ENCODE measurements around the gene ZNF134.

The ZNF134 gene

DNA sequence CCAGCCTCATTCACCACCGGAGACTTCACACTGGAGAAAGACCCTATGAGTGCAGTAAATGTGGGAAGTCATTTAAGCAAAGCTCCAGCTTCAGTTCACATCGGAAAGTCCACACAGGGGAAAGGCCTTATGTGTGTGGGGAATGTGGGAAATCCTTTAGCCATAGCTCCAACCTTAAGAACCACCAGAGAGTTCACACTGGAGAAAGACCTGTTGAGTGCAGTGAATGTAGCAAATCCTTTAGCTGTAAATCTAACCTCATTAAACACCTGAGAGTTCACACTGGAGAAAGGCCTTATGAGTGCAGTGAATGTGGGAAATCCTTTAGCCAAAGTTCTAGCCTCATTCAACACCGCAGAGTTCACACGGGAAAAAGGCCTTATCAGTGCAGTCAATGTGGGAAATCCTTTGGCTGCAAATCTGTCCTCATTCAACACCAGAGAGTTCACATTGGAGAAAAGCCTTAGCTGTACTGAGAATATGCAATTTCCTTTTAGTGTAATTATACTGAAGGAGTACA, 27.7 kb downstream of the ZNF134 start:
- no peak for DNase-seq (ENCODE audit: low read depth)

GRCh38 chr19:57642396-57643046, 28.5 kb downstream of the ZNF134 start:
- DNase-seq (ENCODE audit: low read depth), result no peak

- DNase-seq (ENCODE audit: low read depth), result no peak
Observed at GRCh38 chr19:57643734-57644133, 29.7 kb downstream of the ZNF134 start.

DNA sequence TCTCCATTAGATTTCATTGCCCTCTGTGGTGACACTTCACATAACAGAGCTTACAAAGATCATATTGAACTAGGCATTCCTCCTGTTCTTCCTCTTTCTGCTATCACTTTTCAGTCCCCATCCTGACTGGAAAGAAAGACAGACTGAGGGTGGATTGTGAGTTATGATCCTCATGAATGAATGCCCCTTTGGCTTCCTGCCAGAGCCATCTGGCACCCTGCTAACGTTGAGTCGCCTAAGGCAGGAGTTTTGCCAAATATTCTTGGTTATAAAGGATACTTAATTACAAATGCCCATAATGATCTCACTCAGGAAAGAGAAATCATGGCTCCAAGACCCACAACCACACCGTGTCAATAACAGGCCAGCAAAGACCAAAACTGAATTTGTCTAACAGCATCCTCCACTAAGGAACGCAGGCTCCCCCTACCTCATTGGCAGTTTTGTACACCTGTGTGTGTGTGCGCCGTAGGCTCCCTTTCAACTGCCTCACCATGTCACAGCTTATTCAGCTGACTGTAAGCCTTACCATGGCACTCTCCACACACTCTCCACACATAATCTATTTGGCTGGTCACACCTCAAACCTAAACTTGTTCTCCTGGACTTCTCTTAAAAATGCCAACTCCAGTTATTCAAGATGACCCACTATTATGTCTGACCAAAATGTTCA, 34.4 kb downstream of the ZNF134 start:
- DNase-seq (ENCODE audit: low read depth), result no peak

DNA sequence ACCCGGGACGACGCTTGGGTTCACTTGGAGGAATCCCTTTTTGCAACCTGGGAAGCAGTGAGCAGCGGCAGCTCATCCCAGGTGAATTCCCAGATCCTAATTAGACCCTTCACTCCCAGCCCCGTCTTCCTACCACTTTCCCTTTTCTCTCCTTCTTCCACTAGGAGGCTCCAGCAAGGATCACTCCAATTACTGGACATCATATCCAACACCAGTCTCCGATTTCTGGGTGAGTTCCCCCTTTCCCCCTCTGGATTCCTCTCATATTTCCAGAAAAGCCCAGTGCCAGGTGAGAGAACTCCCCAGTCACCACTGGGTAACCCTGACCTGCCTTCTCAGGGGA, 37.6 kb downstream of the ZNF134 start:
- DNase-seq (ENCODE audit: low read depth), result no peak

- DNase-seq (ENCODE audit: low read depth), result no peak
Observed at GRCh38 chr19:57653689-57654088, 39.6 kb downstream of the ZNF134 start.

- no peak for DNase-seq (ENCODE audit: low read depth)
Observed at GRCh38 chr19:57655443-57655842, 41.4 kb downstream of the ZNF134 start.

DNA sequence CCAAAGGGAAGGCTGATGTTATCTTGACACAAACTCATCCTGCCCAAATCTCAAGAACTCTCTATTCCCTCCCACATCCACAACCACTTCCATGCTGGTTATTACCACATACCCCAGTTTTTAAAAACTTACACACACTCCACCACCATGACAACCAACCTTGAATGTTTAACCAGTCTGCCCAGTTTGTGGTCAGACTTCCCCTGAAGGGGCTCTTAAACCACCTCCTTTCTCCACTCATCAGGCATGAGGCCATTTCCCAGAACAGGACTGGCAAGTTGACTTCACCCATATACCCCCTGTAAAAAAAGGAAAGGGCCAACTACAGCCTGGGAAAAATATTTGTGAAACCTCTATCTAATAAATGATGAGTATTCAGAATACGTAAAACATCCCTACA, 42.3 kb downstream of the ZNF134 start:
- no peak for DNase-seq (ENCODE audit: low read depth)

- no peak for DNase-seq (ENCODE audit: low read depth)
Observed at GRCh38 chr19:57664269-57665127, 50.5 kb downstream of the ZNF134 start.

GRCh38 chr19:57665261-57665806, 51.3 kb downstream of the ZNF134 start:
- DNase-seq (ENCODE audit: low read depth), result no peak

DNA sequence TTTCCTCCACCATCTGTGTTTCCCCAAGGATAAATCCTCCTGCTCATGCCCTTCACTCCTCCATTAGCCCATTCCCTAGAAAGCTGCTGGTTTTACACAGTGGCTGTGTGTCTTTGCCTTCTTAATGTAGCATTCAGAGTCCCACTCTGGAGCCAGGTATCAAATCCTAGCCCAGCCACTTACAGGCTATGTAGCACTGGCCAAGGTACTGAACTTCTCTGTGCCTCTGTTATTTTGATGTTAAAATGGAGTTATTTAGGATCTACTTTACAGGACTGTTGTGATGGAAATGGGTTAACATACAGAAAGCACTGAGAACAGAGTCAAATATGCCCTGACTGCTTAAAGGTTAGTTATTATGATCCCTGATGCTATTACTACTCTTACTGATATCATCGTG, 53.2 kb downstream of the ZNF134 start:
- DNase-seq (ENCODE audit: low read depth), result no peak

DNA sequence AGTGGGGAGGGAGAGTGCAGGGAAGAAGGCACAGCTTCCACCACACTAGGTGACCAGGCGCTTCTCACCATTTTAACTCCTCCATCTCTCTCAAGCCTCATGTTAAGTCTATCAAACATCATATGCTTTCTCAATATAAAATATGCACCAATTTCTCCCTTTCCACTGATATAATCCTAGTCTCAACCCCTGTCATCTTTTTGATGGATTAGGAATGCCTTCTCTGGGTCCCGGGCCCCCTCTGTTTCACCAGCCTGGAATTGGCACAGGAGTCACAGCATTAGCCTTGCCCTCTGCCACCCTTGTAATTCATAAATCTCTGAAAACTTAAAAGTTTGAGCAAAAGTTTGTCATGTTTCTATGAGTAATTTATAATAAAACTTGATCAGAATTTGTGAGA, 54.6 kb downstream of the ZNF134 start, which contains the start of gene ZSCAN4:
TSS of gene ZSCAN4 (plus strand) at position 301 of the 400 bp plus-strand sequence. CDS start 7,211 bp downstream, outside the sequence.
- DNase-seq (ENCODE audit: low read depth), result no peak

- DNase-seq (ENCODE audit: low read depth), result no peak
Observed at GRCh38 chr19:57671124-57671895, 57.3 kb downstream of the ZNF134 start.

DNA sequence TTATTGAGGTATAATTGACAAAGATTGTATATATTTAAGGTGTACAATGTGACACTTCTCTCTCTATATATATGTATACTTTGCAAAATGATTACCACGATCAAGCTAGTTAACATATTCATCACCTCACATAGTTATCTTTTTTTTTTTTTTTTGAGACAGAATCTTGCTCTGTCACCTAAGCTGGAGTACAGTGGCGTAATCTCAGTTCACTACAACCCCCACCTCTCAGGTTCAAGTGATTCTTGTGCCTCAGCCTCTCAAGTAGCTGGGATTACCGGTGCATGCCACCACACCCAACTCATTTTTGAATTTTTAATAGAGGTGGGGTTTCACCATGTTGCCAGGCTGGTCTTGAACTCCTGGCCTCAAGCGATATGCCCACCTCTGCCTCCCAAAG, 58.4 kb downstream of the ZNF134 start:
- no peak for DNase-seq (ENCODE audit: low read depth)
